OCI-LY1 (cell line): ENCODE results near the gene CACNA1B.

ENCODE experiments used
- H2AFZ ChIP-seq: fragments of 200-600 bp; sonication (generic), shearing (Covaris generic); 2 replicates; pipeline ENCODE4 v1.6.0; 2014; ENCODE audit warnings: antibody characterized with exemption, mild to moderate bottlenecking, low read length
- H3F3A ChIP-seq: fragments of 200-600 bp; sonication (generic), shearing (Covaris generic); 2 replicates; pipeline ENCODE4 v1.6.0; 2014; ENCODE audit warnings: mild to moderate bottlenecking, antibody characterized with exemption, low read length, moderate library complexity; ENCODE audit not compliant: insufficient read depth
- H3K27ac ChIP-seq: fragments of 200-600 bp; sonication (generic); 2 replicates; pipeline ENCODE4 v1.5.1; 2014; ENCODE audit warnings: low read length, mixed run types, mild to moderate bottlenecking, low read depth; ENCODE audit not compliant: poor library complexity, severe bottlenecking
- H3K27me3 ChIP-seq: fragments of 200-600 bp; sonication (generic); 2 replicates; pipeline ENCODE4 v1.6.0; 2014; ENCODE audit warnings: antibody characterized with exemption, mild to moderate bottlenecking, low read length, moderate library complexity; ENCODE audit not compliant: insufficient read depth
- H3K36me3 ChIP-seq: fragments of 200-600 bp; sonication (generic); 2 replicates; pipeline ENCODE4 v1.6.1; 2014; ENCODE audit warnings: mild to moderate bottlenecking, antibody characterized with exemption, low read length, moderate library complexity, mixed read lengths; ENCODE audit not compliant: insufficient read depth
- H3K4me1 ChIP-seq: fragments of 200-600 bp; sonication (generic); 2 replicates; pipeline ENCODE4 v1.5.1; 2014; ENCODE audit warnings: mild to moderate bottlenecking, low read length, moderate library complexity; ENCODE audit not compliant: insufficient read depth, severe bottlenecking
- H3K4me2 ChIP-seq: fragments of 200-600 bp; sonication (generic), shearing (Covaris generic); 2 replicates; pipeline ENCODE4 v1.6.1; 2014; ENCODE audit warnings: low read length
- H3K4me3 ChIP-seq: fragments of 200-600 bp; sonication (generic); 2 replicates; pipeline ENCODE4 v1.5.1; 2014; ENCODE audit warnings: low read length, low read depth, mild to moderate bottlenecking, mixed read lengths; ENCODE audit not compliant: poor library complexity, severe bottlenecking
- H3K79me2 ChIP-seq: fragments of 200-600 bp; shearing (Covaris generic); 2 replicates; pipeline ENCODE4 v1.6.1; 2016; ENCODE audit warnings: mixed run types, low read length, mixed read lengths; ENCODE audit not compliant: insufficient read depth
- H3K9ac ChIP-seq: fragments of 200-600 bp; sonication (generic), shearing (Covaris generic); 2 replicates; pipeline ENCODE4 v1.6.1; 2014; ENCODE audit warnings: mild to moderate bottlenecking, low read length, mixed read lengths
- H3K9me2 ChIP-seq: fragments of 200-600 bp; sonication (generic), shearing (Covaris generic); 2 replicates; pipeline ENCODE4 v1.6.1; 2014; ENCODE audit warnings: low read depth, mild to moderate bottlenecking, low read length, mixed read lengths
- H3K9me3 ChIP-seq: fragments of 200-600 bp; shearing (Covaris generic); 2 replicates; pipeline ENCODE4 v1.6.1; 2014; ENCODE audit warnings: low read length, mixed read lengths
- H4K20me1 ChIP-seq: fragments of 200-600 bp; sonication (generic), shearing (Covaris generic); 2 replicates; pipeline ENCODE4 v1.6.0; 2016; ENCODE audit warnings: mild to moderate bottlenecking, low read length; ENCODE audit not compliant: insufficient read depth
- EZH2 ChIP-seq: fragments of 200-600 bp; sonication (generic), shearing (Covaris generic); IDR thresholded peaks from 2 replicates; pipeline ENCODE4 v1.8.0; 2017; ENCODE audit warnings: borderline replicate concordance, mixed run types, mild to moderate bottlenecking, antibody characterized with exemption, low read length, moderate library complexity, mixed read lengths
- TF ChIP-seq, protein P1 (sequence below): fragments of 200-600 bp; sonication (generic), shearing (Covaris generic); IDR thresholded peaks from 2 replicates; pipeline ENCODE4 v1.5.1; 2017; ENCODE audit warnings: mild to moderate bottlenecking, antibody characterized with exemption, low read length, moderate library complexity, mixed read lengths

Gene CACNA1B

DNA sequence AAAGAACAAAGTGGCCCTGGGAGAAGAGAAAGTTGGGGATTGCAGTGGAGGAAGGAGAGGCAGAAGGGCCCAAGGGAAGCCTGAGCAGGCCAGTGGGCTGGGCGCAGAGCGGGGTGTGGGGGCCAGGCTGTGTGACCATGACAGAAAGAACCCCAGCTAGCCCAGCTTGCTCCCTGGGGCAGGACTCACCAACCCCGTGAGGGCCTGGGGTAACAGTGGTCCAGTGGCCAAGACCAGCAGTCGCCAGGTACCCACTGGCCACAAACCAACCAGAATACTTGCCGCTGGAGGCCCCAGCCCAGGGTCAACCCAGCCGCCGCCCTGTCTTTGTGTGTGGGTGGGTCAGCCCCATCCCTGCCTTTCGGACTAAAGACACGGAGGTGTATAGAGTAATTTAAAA, 146.5 kb downstream of the CACNA1B start:
- H3K4me2 ChIP-seq = no peak overlapping the region
- no peak overlapping the region for H3K4me3 ChIP-seq
- H3K9me3 ChIP-seq = peaks cover 6% of the 10 kb centered on the region; the same call in 1 of the 2 replicates
- no peaks in the 10 kb centered on the region for H3K9me2 ChIP-seq
- no peak overlapping the region for H3K9ac ChIP-seq
- no peak overlapping the region for H3K27ac ChIP-seq
- H4K20me1 ChIP-seq = no peaks in the 10 kb centered on the region
- no peaks in the 10 kb centered on the region for H3K4me1 ChIP-seq
- H3K36me3 ChIP-seq = no peaks in the 10 kb centered on the region
- H3K79me2 ChIP-seq = no peaks in the 10 kb centered on the region
- H3K27me3 ChIP-seq = no peaks in the 10 kb centered on the region; the same call in 1 of the 2 replicates
- TF ChIP-seq, protein P1, sequence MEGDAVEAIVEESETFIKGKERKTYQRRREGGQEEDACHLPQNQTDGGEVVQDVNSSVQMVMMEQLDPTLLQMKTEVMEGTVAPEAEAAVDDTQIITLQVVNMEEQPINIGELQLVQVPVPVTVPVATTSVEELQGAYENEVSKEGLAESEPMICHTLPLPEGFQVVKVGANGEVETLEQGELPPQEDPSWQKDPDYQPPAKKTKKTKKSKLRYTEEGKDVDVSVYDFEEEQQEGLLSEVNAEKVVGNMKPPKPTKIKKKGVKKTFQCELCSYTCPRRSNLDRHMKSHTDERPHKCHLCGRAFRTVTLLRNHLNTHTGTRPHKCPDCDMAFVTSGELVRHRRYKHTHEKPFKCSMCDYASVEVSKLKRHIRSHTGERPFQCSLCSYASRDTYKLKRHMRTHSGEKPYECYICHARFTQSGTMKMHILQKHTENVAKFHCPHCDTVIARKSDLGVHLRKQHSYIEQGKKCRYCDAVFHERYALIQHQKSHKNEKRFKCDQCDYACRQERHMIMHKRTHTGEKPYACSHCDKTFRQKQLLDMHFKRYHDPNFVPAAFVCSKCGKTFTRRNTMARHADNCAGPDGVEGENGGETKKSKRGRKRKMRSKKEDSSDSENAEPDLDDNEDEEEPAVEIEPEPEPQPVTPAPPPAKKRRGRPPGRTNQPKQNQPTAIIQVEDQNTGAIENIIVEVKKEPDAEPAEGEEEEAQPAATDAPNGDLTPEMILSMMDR = no peak
- no peak for TF ChIP-seq EZH2
- no peaks in the 10 kb centered on the region for H3F3A ChIP-seq
- no peak overlapping the region for H2AFZ ChIP-seq

DNA sequence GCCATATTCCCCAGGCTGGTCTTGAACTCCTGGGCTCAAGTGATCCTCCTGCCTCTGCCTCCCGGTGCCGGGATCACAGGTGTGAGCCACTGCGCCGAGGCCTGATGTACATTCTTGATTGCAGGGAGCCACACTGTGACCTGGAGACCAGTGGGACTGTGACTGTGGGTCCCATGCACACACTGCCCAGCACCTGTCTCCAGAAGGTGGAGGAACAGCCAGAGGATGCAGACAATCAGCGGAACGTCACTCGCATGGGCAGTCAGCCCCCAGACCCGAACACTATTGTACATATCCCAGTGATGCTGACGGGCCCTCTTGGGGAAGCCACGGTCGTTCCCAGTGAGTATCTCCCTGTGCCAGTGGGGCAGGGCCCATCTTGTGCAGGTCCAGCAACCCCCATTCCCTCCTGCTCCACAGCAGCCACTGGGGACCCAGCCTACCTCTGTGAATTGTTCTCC, 147.3 kb downstream of the CACNA1B start:
- Histone ChIP-seq H4K20me1 (no peaks in the 10 kb centered on the region), H3K79me2 (no peaks in the 10 kb centered on the region), H3K9ac (no peak overlapping the region), H3K4me1 (no peaks in the 10 kb centered on the region), H3K27me3 (no peaks in the 10 kb centered on the region; the same call in 1 of the 2 replicates), H3K36me3 (no peaks in the 10 kb centered on the region), H3K9me3 (peaks cover 6% of the 10 kb centered on the region; the same call in 1 of the 2 replicates), H3K9me2 (no peaks in the 10 kb centered on the region), H3K4me2 (no peak overlapping the region), H3K4me3 (no peak overlapping the region), H3K27ac (no peak overlapping the region), H3F3A (no peaks in the 10 kb centered on the region), H2AFZ (no peak overlapping the region)
- TF ChIP-seq, protein P1 = no peak
- TF ChIP-seq EZH2 = no peak

DNA sequence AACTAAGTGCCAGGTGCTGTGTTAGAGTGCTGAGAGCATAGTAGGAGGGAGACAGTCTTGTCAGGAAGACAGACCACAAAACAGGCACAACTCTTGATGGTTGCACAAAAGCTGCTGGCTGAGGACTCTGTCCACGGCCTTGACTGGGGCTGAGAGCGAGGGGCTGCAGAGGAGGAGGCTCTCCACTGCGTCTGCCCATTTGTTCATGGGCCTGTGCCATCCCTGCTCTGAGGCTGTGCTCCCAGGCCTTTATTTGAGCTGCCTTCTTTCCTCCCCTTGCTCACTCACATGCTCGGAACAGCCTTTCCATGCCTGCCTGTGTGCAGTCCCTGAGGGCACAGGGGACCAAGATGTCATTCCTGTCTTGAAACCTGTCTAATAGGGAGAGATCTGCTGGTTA, 147.8 kb downstream of the CACNA1B start:
- Histone ChIP-seq H3K4me1 (no peaks in the 10 kb centered on the region), H3K9me3 (peaks cover 6% of the 10 kb centered on the region; the same call in 1 of the 2 replicates), H2AFZ (no peak overlapping the region), H3K4me2 (no peak overlapping the region), H3K79me2 (no peaks in the 10 kb centered on the region), H3K9me2 (no peaks in the 10 kb centered on the region), H3F3A (no peaks in the 10 kb centered on the region), H3K36me3 (no peaks in the 10 kb centered on the region), H3K27ac (no peak overlapping the region), H3K27me3 (no peaks in the 10 kb centered on the region; the same call in 1 of the 2 replicates), H3K9ac (no peak overlapping the region), H4K20me1 (no peaks in the 10 kb centered on the region), H3K4me3 (no peak overlapping the region)
- no peak for TF ChIP-seq EZH2
- TF ChIP-seq, protein P1 = no peak
